HG03457 (cell line): ENCODE measurements around the gene P2RY8.
"Not testable (repeated sequence)": the region's sequence is repeated elsewhere in the genome, so short reads cannot be mapped to it uniquely, and the experiment has no call there.

Experiments
- ATAC-seq: cut with Tn5 transposase; IDR thresholded peaks from one replicate; pipeline ENCODE4 v1.9.1; 2021; ENCODE audit warnings: moderate number of reproducible peaks; ENCODE audit not compliant: unreplicated experiment

Gene P2RY8, protein sequence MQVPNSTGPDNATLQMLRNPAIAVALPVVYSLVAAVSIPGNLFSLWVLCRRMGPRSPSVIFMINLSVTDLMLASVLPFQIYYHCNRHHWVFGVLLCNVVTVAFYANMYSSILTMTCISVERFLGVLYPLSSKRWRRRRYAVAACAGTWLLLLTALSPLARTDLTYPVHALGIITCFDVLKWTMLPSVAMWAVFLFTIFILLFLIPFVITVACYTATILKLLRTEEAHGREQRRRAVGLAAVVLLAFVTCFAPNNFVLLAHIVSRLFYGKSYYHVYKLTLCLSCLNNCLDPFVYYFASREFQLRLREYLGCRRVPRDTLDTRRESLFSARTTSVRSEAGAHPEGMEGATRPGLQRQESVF

DNA sequence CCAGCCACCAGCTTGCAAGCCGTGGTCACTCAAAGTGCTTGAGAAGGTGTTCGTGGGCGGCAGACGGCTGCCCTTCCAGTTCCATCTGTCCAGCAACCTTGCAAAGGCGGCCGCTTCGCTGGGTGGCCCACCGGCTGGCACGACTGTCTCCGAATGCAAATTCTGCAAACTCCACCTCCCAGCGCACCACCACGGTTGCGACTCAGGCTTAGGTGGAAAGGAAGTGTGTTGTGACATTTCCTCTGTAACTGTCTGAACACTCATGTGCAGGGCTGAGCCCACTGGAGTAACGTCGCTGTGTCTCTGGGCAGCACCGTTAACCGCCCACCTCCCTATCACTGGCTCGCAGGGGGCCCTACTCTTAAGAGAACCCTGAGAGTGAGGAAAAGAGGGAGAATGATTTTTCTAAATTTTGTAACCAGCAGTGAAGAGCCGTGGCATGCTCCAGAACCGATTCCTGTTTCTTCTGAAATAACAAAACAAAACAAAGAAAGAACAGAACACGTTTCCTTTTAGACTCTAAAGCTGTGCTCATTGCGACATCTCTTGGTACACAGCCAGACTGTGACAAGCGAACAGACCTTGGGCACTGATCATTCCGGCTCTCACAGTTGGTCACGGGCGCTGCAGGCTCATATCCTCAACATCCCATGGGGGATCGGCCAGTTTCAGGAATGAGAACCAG lies at the start of gene P2RY8:
P2RY8 (minus strand) TSS at position 155 of the 685 bp plus-strand sequence. CDS start 70,627 bp downstream, outside the sequence.
- ATAC-seq: peak; percentile 53

DNA sequence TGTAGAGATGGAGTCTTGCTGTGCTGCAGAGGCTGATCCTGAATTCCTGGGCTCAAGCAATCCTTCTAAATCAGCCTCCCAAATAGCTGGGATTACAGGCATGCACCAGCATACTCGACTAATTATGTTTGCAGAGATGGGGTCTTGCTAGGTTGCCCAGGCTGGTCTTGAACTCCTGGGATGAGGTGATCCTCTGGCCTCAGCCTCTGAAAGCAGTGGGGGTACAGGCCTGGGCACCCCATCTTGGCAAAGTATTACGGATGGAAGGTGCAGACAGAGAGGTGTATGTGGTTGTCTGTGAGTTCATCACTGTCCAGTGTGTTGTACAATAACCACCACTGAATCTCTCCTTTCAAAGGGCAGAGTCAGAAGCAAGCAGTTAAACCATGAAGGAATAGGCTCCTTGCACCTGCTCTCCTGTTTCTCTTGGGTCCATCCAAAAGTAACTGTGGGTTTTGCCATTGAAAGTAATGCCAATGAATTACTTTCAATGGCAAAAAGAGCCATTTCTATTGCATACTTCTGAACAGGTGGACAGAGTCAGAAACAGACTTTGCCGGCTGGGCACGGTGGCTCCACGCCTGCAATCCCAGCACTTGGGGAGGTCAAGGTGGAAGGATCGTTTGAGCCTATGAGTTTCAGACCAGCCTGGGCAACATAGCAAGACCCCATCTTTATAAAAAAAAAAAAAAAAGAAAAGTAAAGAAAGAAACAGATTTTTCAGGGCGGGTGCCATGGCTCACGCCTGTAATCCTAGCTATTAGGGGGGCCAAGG lies 47.4 kb upstream of the P2RY8 start:
- no peak for ATAC-seq

DNA sequence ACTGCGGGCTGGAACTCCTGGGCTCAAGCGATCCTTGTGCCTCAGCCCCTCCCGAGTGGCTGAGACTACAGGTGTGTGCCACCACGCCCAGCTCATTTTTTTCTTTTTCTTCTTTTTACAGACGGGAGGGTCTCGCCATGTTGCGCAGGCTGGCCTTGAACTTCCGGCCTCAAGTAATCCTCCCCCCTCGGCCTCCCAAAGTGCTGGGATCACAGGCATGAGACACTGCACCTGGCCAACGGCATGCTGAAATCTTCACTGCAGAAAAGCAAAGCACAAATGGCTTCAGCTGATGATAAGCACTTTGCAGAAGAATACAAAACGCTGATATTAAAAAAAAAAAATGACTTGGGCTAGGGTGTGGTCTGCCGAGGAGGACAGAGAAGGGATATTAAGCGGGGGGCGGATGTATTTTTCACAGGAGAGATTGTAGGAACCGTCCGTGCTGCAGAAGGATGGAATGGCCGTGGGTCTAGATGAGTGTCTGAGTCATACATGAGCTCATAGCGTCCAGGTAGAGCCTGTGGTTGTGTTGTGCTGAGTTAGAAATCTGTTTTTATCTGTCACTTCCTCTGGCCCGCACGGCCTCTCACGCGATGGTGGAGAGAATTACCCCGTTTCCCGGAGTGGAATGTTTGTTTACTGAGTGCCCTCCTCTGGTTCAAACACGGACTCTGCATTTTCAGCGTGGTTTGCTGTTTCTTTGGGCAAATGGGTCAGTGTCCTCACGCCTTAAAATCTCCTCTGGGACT lies 45.9 kb upstream of the P2RY8 start:
- no peak for ATAC-seq

DNA sequence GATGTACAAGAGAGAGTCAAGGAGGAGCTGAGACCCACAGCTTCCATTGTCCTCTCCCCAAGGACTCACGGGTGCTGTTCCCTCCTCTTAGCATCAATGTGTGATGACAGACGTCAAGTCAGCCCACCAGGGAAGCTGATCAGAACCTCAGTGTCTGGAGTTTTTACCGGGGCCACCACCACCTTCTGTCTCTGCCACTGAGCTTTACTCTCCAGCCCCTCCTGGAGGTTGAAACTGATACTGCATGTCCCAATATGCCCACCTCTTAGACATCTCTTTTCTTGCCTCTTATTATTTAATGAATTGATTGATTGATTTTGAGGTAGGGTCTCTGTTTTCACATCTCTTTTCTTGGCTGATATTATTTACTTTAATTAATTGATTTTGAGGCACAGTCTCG lies 44.1 kb upstream of the P2RY8 start:
- ATAC-seq: no peak

DNA sequence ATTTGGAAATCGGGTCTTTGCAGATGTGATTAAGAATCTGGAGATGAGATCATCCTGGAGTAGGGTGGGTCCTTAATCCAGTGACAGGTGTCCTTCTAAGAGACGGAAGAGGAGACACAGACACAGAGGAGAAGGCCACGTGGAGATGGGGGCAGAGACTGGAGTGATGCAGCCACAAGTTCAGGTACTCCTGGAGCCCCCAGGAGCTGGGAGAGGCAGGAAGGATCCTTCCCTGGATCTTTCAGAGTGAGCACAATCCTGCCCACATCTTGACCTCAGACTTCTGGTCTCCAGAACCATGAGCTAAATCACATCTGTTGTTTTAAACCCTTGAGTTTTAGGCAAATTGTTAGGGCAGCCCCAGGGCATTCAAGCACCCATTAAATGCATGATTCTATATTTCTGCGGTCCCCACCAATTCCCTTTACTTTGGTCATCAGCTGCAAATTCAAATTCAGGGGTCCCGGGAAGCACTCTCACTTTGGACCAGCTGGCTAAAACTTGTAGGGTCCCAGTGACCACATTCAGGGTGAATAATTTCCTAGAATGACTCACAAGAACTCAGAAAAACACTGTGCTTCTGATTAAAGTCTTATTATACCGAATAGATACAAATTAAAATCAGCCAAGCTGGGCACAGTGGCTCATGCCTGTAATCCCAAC lies 41.7 kb upstream of the P2RY8 start:
- ATAC-seq: no peak

DNA sequence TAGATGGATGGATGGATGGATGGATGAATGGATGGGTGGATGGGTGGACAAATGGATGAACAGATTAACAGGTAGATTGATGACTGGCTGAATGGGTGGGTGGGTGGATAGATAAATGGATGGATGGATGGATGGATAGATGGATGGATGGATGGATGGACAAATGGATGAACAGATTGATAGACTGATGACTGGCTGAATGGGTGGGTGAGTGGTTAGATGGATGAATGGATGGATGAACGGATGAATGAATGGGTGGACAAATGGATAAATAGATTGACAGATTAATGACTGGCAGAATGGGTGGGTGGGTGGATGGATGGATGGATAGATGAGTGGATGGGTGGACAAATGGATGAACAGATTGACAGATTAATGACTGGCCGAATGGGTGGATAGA lies 40.9 kb upstream of the P2RY8 start:
- ATAC-seq: no peak

DNA sequence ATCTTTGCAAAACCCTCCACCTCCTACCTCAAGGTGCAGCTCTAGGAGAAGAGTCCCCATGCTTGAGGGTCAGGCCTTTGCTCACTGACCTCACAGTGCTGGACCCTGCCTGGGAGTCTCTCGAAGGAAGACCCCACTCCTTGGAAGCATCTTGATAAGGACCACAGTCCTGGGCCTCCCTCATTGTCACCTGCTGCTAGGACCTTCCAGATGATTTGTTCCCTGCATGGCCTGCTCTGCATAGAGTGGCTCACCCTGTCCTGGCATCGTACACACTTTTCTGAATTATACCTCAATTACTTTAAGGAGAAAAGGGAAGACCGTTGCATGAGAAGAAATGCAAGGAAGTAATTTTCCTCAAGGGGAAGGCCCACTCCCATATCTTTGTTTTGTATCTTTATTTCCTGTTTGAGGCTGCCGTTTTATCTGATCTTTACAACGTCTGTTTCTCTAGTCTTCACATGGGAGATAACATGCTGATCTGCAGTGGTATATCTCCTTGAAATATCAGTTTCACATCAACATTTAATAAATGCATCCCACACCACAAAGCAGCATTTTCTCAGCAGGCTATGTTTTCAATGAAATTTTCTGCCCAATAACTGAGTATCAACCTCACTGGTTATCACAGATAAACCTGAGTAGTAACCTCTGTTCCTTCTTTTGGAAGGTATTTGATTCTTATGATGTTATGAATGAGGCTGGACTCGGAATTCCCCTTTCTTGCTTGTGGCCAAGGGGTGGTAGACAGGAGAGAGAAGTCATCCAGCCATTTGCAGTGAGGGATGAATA lies 39.4 kb upstream of the P2RY8 start:
- no peak for ATAC-seq

DNA sequence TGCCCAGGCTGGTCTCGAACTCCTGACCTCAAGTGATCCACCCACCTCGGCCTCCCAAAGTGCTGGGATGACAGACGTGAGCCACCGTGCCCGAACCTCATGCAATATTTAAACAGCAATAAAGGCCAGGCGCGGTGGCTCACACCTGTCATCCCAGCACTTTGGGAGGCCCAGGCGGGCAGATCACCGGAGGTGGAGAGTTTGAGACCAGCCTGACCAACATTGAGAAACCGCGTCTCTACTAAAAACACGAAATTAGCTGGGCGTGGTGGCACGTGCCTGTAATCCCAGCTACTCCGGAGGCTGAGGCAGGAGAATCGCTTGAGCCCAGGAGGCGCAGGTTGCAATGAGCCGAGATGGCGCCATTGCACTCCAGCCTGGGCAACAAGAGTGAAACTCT lies 37.2 kb upstream of the P2RY8 start:
- ATAC-seq: not testable (repeated sequence)

DNA sequence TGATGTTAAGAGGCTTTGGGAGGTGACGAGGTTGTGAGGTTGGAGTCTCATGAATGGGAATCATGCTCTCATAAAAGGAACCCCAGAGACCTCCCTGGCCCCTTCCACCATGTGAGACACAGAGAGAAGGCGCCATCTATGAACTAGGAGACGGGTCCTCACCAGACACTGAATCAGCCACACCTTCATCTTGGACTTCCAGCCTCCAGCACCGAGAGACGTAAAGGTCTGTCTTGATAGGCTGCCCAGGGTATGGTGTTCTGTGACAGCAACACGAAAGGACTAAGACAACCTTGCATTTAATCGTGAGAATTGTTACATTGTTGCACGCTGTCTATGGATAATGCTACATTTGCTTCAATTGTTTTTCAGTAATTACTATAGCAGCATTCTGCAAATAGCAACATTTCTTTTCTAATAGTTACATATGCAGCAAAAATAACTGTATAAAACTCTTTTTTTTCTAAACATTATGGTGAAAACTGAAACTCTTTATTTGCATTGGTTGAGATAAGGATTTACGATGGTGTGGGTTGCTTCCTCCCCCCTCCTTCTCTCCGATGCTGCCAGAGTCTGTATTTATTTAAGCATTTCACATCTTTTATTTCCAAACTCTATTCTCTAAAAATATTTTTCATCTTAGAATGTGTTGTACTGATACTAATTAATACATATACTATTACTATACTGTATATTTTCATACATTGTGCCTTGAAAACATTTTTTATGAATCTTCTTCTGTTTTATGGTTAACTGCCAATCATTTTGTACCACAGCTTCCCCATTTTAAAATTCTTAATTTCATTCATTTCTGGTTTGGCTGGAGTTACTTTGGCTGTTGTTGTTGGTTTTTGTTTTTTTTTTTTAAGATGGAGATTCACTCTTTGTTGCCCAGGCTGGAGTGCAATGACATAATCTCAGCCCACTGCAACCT lies 28.0 kb upstream of the P2RY8 start:
- ATAC-seq: no peak

DNA sequence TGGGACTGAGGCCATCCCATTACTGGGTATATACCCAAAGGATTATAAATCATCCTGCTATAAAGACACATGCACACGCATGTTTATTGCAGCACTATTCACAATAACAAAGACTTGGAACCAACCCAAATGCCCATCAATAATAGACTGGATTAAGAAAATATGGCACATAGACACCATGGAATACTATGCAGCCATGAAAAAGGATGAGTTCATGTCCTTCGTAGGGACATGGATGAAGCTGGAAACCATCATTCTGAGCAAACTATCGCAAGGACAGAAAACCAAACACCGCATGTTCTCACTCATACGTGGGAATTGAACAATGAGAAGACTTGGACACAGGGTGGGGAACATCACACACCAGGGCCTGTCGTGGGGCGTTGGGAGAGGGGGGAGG lies 27.1 kb upstream of the P2RY8 start:
- not testable (repeated sequence) for ATAC-seq

DNA sequence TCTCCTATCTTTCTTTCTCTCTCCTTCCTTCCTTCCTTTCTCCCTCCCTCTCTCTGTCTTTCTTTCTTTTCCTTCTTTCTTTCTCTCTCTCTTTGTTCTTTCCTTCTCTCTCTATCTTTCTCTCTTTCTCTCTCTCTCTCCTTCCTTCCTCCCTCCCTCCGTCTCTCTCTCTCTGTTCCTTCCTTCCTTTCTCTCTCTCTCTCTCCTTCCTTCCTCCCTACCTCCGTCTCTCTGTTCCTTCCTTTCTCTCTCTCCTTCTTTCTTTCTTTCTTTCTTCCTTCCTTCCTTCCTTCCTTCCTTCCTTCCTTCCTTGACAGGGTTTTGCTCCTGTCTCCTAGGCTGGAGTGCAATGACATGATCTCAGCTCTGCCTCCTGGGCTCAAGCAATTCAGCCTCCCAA lies 24.2 kb upstream of the P2RY8 start:
- no peak for ATAC-seq

DNA sequence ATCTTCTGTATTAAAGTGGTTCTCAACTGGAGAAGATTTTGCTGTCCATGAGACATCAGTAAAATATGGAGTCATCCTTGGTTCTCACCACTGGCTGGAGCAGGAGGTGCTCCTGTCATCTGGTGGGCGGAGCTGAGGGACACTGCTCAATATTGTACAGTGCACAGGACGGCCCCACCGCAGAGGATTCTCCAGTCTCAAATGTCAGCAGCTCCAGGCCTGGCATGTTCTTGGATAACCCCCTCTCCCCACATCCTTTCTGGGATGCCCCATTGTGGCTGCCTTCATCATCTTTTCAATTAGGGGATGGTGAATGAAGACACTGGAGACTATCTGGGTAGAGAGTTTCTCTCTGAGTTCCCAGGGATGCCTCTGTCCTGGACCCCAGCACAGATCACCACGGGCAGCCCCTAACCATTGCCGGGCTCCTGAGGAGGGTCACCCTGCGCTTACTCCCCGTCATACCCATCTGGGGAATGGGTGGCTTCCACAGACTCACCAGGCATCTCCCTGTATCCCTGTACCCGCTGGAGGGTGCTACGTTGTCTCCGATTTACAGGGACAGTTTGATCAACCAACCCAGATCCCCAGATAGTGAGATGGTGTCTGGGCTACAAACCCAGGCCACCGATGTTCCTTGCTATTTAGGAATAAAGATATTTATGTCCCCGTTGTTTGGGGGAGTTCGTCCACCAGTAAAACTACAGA lies 21.9 kb upstream of the P2RY8 start:
- no peak for ATAC-seq

DNA sequence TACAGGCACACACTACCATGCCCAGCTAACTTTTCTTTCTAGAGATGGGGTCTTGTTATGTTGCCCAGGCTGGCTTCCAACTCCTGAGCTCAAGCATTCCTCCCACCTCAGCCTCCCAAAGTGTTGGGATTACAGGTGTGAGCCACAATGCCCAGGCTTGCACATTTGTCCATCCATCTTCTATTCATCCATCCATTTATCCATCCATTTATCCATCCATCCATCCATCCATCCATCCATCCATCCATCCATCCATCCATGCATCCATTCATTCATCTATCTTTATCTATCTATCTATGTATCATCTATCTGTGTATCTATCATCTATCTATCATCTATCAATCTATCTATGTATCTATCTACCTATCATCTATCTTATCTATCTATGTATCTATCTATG lies 20.5 kb upstream of the P2RY8 start:
- ATAC-seq: not testable (repeated sequence)

DNA sequence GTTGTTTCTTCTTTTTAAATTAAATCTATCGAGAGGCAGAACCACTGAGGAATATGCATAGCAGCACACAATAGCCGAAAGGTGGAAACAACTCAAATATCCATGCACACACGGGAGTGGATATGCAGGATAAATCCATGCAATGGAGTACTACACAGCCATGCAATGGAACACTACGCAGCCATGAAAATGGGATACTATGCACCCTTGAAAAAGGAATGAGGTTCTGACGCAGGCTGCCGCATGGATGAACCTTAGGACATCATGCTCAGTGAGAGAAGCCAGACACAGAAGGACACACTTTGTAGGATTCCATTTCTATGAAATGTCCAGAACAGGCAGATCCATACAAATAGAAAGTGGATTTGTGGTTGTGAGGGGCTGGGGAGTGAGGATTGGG lies 18.4 kb upstream of the P2RY8 start:
- ATAC-seq: no peak

DNA sequence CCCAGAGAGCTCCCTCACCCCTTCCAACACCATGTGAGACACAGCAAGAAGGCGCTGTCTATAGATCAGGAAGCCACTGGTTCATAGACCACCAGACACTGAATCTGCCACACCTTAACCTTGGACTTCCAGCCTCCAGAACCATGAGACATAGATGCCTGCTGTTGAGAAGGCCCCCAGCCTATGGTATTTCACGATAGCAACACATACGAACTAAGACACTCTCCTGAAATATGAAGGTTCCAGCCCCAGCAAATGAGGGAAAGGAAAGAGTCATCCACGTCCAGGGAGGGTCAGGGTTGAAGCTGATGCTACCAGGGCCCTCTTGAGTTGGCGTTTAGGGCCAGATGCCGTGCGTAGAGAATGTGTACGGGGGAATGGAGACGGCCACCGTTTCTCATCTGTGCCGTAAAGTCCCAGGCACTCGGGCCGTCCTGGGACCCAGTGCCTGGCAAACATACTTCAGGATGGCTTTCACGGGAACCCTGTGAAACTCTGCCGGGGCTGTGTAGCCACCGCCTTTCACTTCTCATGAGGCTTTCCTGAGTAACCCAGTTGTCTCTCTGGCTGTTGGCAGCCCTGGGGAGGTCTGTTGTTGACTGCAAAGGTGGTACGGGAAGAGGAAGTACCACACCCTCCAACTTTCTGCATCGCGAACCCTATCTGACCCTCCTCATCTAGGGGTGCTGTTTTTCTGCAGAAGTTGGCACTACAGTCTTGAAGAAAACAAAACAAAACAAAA lies 17.7 kb upstream of the P2RY8 start:
- ATAC-seq: no peak

DNA sequence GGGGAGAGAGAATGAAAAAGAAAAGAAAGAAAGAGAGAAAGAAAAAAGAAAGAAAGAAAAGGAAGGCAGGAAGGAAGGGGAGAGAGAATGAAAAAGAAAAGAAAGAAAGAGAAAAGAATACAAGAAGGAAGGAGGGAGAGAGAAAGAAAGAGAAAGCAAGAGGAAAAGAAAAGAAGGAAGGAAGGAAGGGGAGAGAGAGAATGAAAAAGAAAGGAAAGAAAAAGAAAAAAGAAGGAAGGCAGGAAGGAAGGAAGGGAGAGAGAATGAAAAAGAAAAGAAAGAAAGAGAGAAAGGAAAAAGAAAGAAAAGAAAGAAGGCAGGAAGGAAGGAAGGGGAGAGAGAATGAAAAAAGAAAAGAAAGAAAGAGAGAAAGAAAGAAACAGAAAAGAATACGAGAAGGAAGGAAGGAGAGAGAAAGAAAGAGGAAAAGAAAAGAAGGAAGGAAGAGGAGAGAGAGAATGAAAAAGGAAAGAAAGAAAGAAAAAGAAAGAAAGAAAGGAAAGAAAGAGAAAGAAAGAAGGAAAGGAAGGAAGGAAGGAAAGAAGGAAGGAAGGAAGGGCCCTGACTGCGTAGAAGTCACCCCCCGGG lies 15.1 kb upstream of the P2RY8 start:
- ATAC-seq: no peak

DNA sequence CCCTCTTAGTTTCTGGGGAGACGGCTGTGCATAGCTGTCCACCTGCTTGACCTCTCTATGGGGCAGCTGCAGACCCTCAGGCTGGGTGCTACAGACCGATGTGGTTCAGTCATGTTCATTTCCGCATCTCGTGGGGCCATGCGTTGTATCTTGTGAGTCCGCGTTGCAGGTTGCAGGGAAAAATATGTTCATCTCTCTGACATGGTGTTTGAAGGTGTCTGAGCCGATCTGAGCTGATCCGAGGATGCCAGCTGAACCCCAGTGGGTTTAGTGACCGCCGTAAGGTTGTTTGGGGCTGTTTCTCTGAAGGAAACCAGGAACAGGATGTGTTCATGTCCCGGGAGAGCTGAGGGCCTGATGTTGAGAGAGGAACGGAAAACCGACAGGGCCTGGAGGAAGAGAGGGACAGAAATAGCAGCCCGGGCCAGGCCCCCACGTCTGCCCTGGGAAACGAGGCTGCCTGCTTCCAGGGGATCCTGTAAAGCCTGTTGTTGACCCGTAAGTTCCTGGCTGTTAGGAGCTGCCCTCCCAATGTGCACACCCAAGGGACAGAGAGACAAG lies 9.8 kb upstream of the P2RY8 start:
- no peak for ATAC-seq
